ENCODE results near the gene SAMD11. TPM values are rescaled to one million over a fixed set of nuclear protein-coding genes. Genes with fewer than 3 reads are reported as not detected.

Gene SAMD11
- total RNA-seq, 1 donor: 1.6 TPM

DNA sequence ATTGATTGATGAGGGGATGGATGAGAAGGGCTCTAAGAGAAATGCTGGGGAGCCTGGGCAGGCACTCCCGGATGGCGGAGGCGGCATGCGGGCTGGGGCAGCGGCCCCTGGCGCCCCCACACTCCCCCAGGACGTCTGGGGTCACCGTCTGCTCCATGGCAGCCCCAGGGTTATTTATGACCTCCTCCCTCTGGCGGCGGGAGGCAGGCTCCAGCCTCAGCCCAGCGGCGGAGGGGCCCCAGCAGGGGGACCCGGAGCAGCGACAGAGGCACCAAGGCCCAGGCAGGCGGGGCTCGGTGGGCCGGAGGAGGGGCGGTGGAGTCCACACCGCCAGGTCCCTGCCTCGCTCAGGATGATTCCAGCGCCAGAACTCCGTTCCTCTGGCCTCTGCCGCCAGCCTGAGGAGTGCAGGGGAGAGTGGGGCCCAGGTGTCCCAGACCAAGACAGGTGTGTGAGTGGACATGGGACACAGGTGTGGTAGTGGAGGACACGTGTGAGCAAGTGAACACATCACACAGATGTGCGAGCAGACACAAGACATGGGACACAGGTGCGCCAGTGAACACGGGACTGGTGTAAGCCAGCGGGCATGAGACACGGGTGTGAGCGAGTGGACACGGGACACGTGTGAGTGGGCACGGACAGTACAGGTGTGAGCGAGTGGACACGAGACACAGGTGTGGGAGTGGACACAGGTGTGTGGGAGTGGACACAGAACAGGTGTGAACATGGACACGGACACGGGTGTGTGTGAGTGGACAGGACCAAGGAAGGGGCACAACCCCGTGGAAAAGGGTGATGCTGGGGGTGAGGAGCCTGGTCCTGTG, 2.5 kb upstream of the SAMD11 start:
- TF ChIP-seq, protein P1, sequence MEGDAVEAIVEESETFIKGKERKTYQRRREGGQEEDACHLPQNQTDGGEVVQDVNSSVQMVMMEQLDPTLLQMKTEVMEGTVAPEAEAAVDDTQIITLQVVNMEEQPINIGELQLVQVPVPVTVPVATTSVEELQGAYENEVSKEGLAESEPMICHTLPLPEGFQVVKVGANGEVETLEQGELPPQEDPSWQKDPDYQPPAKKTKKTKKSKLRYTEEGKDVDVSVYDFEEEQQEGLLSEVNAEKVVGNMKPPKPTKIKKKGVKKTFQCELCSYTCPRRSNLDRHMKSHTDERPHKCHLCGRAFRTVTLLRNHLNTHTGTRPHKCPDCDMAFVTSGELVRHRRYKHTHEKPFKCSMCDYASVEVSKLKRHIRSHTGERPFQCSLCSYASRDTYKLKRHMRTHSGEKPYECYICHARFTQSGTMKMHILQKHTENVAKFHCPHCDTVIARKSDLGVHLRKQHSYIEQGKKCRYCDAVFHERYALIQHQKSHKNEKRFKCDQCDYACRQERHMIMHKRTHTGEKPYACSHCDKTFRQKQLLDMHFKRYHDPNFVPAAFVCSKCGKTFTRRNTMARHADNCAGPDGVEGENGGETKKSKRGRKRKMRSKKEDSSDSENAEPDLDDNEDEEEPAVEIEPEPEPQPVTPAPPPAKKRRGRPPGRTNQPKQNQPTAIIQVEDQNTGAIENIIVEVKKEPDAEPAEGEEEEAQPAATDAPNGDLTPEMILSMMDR (IDR thresholded peaks at IDR 0.05; ENCODE audit: insufficient read depth, low read length): peak; percentile 67
- H3K4me3 ChIP-seq (ENCODE audit: low read depth, low read length): no peak overlapping the region
- peak; percentile 67 for DNase-seq (ENCODE audit: low read depth)

DNA sequence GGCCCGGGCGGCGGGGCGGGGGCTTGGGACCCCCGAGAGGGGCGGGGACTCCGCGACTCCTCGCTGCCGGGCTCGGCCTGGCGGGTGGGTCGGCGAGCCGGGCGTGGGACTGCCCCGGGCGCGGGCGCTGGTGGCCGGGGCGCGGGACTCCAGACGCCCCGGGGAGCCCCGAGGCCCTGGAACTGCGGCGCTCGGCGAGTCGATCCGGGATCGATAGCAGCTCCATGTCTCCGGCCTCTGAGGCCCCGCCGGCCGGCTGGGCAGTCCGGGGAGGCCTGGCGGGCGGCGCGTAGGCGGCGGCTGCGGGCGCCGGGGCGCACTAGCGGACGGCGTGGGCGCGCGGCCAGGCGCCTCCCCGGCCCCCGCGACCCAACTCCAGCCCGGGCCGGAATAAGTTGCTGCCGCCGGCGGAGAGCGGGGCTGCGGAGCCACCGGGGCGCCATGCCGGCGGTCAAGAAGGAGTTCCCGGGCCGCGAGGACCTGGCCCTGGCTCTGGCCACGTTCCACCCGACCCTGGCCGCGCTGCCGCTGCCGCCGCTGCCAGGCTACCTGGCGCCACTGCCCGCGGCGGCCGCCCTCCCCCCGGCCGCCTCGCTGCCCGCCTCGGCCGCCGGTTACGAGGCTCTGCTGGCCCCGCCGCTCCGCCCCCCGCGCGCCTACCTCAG, 400 bp downstream of the SAMD11 start:
- TF ChIP-seq, protein P1 (IDR thresholded peaks at IDR 0.05; ENCODE audit: insufficient read depth, low read length): no peak
- DNase-seq (ENCODE audit: low read depth): no peak
- H3K4me3 ChIP-seq (ENCODE audit: low read depth, low read length): peak overlapping the region; percentile 57

DNA sequence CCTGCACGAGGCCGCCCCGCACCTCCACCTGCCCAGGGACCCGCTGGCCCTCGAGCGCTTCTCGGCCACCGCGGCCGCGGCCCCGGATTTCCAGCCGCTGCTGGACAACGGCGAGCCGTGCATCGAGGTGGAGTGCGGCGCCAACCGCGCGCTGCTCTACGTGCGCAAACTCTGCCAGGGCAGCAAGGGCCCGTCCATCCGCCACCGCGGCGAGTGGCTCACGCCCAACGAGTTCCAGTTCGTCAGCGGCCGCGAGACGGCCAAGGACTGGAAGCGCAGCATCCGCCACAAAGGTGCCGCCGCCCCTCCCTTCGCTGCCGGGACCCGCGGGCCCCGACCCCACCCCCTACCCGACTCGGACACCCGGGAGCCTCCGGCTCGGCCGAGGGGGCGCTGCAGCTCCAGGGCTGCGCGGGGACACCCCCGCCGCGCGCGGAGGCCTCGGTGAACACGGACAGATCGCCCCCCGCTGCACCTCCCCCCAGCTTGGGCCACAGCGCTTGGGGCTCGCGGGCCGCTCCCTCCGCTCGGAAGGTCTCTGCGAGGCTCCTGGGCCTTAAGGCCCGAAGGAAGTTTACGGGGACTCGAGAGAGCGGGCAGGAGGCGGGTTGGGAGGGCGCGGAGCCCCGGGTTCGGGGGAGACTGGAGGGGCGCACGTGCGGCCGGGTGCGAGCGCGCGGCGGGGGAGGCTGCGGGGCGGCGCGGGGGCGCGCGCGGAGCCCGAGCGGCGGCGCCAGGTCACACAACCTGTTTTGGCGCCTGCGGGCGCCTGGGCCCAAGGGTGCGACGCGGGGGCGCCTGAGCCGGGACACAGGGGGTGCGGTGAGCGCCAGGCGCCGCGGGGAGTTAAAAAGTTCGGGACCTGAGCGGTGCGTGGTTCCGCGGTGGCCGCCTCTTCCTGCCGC, 1.2 kb downstream of the SAMD11 start:
- DNase-seq (ENCODE audit: low read depth): peak; percentile 33
- peak overlapping the region; percentile 57 for H3K4me3 ChIP-seq (ENCODE audit: low read depth, low read length)
- TF ChIP-seq, protein P1 (IDR thresholded peaks at IDR 0.05; ENCODE audit: insufficient read depth, low read length): no peak

DNA sequence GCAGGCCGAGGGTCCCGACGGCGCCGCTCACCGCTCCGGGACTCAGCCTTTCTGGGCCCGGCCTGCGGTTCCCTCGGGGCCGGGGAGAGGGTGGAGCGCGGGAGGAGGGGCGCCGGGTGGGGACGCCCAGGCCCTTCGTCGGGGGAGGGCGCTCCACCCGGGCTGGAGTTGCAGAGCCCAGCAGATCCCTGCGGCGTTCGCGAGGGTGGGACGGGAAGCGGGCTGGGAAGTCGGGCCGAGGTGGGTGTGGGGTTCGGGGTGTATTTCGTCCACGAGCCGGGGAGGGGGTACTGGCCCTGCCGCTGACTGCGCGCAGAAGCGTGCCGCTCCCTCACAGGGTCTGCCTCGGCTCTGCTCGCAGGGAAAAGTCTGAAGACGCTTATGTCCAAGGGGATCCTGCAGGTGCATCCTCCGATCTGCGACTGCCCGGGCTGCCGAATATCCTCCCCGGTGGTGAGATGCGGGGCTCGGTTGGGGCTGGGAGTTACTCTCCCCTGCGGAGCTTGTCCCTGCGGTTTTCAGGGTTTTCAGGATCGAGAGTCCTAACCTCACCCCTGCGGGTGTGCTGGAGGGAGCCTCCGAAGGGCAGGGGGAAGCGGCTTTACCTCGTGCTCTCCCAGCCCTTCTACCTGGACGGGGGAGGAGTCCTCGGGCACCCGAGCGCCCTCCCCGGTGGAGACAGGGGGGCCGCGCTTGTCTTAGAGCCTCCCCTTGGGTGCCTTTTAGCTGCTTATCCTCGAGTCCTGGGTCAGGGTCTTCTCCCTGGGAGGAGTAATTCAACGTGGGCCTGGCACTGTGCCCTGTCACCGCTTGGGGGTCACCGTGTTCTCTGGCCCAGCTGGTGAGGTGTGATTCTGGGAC, 2.1 kb downstream of the SAMD11 start:
- peak; percentile 26 for DNase-seq (ENCODE audit: low read depth)
- TF ChIP-seq, protein P1 (IDR thresholded peaks at IDR 0.05; ENCODE audit: insufficient read depth, low read length): no peak

DNA sequence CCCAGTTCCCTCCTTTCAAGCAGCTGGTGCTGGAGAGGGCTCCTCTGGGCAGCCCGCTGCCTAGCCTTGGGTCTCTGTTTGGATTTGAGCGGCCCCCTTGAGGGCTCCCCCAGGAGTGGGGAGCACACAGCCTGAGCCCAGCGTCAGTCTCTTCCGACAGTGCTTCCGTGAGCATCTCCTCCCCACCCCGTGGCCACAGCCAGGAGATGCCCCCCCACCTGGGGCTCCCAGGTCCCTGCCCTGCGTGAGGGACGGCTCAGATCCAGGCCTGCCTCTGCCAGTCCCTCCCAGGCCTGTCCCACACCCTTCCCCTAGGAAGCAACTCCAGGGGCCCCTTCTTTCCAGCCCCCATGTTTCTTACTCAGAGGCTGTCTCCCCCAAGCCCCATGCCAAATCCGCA, 3.5 kb downstream of the SAMD11 start:
- H3K4me3 ChIP-seq (ENCODE audit: low read depth, low read length): no peak overlapping the region
- no peak for DNase-seq (ENCODE audit: low read depth)
- TF ChIP-seq, protein P1 (IDR thresholded peaks at IDR 0.05; ENCODE audit: insufficient read depth, low read length): no peak

More for the DNA sequence above, 2.1 kb downstream of the SAMD11 start:
- H3K4me3 ChIP-seq (ENCODE audit: low read depth, low read length): peak overlapping the region; percentile 45

DNA sequence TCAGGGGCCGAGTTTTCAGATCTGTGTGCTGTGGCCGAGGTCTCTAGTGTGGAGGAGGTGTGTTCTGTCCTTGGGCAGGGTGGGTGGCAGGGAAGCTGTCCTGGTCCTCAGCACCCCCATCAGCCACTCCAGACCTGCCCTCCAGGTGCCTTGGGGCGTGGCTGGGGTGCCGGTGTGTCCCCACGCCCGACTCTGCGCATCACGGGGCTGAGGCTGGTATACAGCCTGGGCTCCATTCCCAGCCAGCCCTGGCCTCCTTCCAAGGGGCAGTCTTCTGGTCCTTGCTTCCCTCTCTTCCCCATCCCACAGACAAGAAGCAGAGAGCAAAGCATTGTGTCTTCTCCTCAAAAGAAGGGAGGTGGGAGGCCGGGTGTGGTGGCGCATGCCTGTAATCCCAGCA, 4.0 kb downstream of the SAMD11 start:
- TF ChIP-seq, protein P1 (IDR thresholded peaks at IDR 0.05; ENCODE audit: insufficient read depth, low read length): no peak
- no peak overlapping the region for H3K4me3 ChIP-seq (ENCODE audit: low read depth, low read length)
- no peak for DNase-seq (ENCODE audit: low read depth)
